ENCODE results near the gene CEP152.

GRCh38 chr15:48717458-48717857, 93.4 kb downstream of the CEP152 start:
- peak in 1 of 2 experiments; percentile 28; a peak in 3 of 4 replicates for TF ChIP-seq CTCF (conservative IDR thresholded peaks at IDR 0.05; ENCODE audit: low read depth in 2 of 2)
- TF ChIP-seq POLR2AphosphoS5 (IDR thresholded peaks at IDR 0.05; ENCODE audit: low read depth): no peak
- TF ChIP-seq EZH2 (IDR thresholded peaks at IDR 0.05; ENCODE audit: low read depth, unreplicated experiment): no peak
- no peak for TF ChIP-seq CREB1 (CRISPR knock-in tag; IDR thresholded peaks at IDR 0.05; ENCODE audit: low read depth)
- TF ChIP-seq REST (IDR thresholded peaks at IDR 0.05; ENCODE audit: unreplicated experiment): no peak
- no peak for TF ChIP-seq ZNF331 (CRISPR knock-in tag; IDR thresholded peaks at IDR 0.05; ENCODE audit: low read depth)

Data from GM23338 (cell line).